RCC 7860 (cell line): ENCODE results near the gene SNCAIP.
"Not testable (repeated sequence)": the region's sequence is repeated elsewhere in the genome, so short reads cannot be mapped to it uniquely, and the experiment has no call there.

Experiments used
- DNase-seq: peaks from one replicate; pipeline ENCODE4 v3.0.0-alpha.2; 2015; ENCODE audit warnings: low spot score
- FAIRE-seq: peaks from 2 replicates; lab custom pipeline; 2012; peaks lifted over from hg19 to GRCh38; lab: Jason Lieb, UNC

The SNCAIP gene

GRCh38 chr5:122356855-122357254 is 44.8 kb downstream of the SNCAIP start:
- FAIRE-seq = no peak

GRCh38 chr5:122358372-122358979 is 46.4 kb downstream of the SNCAIP start:
- FAIRE-seq (no peak), DNase-seq (no peak)

More at GRCh38 chr5:122356855-122357254, 44.8 kb downstream of the SNCAIP start:
- no peak for DNase-seq

- no peak for FAIRE-seq
- no peak for DNase-seq
Measured at GRCh38 chr5:122362361-122362760, 50.3 kb downstream of the SNCAIP start.

GRCh38 chr5:122363623-122364022 is 51.6 kb downstream of the SNCAIP start:
- FAIRE-seq = no peak
- DNase-seq = no peak

GRCh38 chr5:122366501-122366900 is 54.5 kb downstream of the SNCAIP start:
- FAIRE-seq (no peak), DNase-seq (no peak)

GRCh38 chr5:122367456-122367855 is 55.4 kb downstream of the SNCAIP start:
- FAIRE-seq = no peak
- no peak for DNase-seq

- FAIRE-seq = no peak
- no peak for DNase-seq
Measured at GRCh38 chr5:122368510-122369251, 56.6 kb downstream of the SNCAIP start.

- DNase-seq = no peak
Measured at GRCh38 chr5:122369253-122369815, 57.3 kb downstream of the SNCAIP start.

GRCh38 chr5:122371511-122372151 is 59.6 kb downstream of the SNCAIP start:
- DNase-seq = no peak
- no peak for FAIRE-seq

More at GRCh38 chr5:122369253-122369815, 57.3 kb downstream of the SNCAIP start:
- no peak for FAIRE-seq

- DNase-seq (no peak), FAIRE-seq (no peak)
Measured at GRCh38 chr5:122374110-122374509, 62.1 kb downstream of the SNCAIP start.

GRCh38 chr5:122375801-122376200 is 63.8 kb downstream of the SNCAIP start:
- no peak for DNase-seq
- FAIRE-seq = no peak

GRCh38 chr5:122376250-122376649 is 64.2 kb downstream of the SNCAIP start:
- FAIRE-seq (no peak), DNase-seq (no peak)

- FAIRE-seq = no peak
- no peak for DNase-seq
Measured at GRCh38 chr5:122377026-122377425, 65.0 kb downstream of the SNCAIP start.

GRCh38 chr5:122382938-122383337 is 70.9 kb downstream of the SNCAIP start:
- not testable (repeated sequence) for DNase-seq

GRCh38 chr5:122384739-122385235 is 72.8 kb downstream of the SNCAIP start:
- DNase-seq (no peak), FAIRE-seq (no peak)

More at GRCh38 chr5:122382938-122383337, 70.9 kb downstream of the SNCAIP start:
- FAIRE-seq = not testable (repeated sequence)

- DNase-seq = no peak
- FAIRE-seq = no peak
Measured at GRCh38 chr5:122385286-122385685, 73.2 kb downstream of the SNCAIP start.

GRCh38 chr5:122385808-122386207 is 73.8 kb downstream of the SNCAIP start:
- no peak for DNase-seq
- no peak for FAIRE-seq

GRCh38 chr5:122390154-122390553 is 78.1 kb downstream of the SNCAIP start:
- DNase-seq (no peak), FAIRE-seq (no peak)

GRCh38 chr5:122390694-122391093 is 78.7 kb downstream of the SNCAIP start:
- FAIRE-seq = no peak
- DNase-seq = no peak

- DNase-seq (no peak), FAIRE-seq (no peak)
Measured at GRCh38 chr5:122391621-122392020, 79.6 kb downstream of the SNCAIP start.

GRCh38 chr5:122392224-122392623 is 80.2 kb downstream of the SNCAIP start:
- no peak for FAIRE-seq
- DNase-seq = no peak
